ENCODE data around the gene ADIPOR2.

ADIPOR2 gene

DNA sequence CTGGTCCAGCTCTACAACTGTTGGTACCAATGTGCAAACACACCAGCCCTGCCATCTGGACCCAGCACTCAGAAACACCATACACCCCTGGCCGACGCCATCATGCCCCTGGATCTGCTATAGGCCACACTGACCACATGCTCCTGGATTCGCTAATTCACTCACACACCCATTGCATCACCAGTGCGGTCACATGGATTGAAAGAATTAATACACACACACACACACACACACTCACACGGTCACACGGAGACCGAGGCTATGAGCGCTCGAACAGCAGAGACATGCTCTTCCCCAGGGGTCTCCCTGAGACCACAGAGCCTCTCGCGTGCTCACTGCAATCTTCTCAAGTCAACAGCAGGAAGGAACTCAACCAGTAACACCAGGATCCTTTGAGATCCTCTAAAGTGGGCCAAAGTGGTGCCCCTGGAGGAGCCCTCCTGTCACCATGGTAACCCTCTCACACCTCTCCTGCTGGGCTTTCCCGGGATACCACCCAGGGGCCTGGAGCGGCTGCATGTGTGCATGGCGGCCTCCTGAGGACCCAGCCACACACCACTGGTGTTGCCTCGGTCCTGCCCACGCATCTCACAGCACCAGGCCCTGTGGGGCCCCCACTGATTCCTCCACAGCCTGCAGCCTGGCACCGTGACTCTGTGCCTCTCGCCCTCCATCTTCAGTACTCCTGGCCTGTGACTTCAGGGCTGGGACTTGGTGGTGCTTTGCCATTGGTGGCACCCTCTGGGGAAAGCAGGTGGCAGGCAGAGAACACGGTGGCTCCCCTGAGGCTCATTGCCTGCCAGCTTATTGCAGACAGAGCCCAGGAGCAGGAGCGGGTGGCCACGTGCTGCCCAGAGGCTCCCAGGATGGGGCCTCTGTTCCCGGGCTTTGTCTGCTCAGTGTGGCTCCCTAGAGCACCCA, 144.6 kb downstream of the ADIPOR2 start:
- DNase-seq: no peak

DNA sequence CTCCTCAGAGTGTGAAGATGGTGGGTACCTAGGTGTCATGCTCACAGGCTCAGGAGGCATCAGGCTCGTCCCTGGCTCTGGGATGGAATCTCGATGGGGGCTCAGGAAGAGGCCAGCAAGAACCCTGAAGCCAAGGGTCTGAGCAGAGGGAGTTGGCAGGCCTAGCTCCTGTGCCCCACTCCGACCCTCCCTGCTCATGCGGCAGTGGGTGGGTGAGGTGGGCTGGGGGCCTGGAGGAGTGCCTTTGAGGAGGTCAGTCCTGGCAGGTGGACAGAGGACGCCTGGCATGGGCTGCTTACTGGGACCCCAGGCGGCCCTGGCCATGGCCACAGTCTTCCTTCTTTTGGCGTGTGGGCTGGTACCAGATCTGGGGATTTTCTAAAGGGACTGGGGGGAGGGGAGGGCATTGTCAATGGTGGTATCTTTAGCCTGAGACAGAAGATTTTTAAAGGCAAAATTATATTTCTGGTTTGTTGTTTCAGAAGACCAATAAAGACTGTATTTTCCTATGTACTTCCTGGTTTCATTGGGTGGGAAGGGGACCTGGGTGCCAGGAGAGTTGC, 145.5 kb downstream of the ADIPOR2 start:
- no peak for DNase-seq

DNA sequence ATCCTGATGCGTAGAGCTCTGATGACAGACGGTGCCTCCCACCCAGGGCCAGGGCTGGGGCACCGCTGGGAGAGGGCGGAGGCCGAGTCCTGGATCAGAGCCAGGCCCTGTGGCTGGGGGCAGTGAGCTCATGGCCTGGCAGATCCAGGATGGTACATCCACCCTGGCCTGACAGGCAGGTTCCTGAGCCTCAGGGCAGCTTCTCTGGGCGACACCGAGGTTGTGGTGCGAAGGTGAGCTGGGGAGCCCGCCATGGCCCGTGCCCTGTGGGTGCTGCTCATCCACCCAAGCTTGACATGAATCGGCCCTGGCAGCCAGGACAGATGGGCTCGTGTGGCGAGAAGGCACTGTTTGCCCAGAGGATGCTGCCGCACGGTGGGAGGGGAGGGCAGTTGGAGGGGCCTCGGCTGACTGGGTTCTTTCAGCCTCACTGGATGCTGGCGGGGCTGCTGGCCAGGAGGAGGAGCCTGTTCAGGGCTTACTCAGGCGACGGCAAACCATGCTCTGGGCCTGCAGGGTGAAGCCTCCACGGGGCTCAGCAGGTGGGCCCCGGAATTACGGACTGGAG, 146.1 kb downstream of the ADIPOR2 start:
- no peak for DNase-seq

DNA sequence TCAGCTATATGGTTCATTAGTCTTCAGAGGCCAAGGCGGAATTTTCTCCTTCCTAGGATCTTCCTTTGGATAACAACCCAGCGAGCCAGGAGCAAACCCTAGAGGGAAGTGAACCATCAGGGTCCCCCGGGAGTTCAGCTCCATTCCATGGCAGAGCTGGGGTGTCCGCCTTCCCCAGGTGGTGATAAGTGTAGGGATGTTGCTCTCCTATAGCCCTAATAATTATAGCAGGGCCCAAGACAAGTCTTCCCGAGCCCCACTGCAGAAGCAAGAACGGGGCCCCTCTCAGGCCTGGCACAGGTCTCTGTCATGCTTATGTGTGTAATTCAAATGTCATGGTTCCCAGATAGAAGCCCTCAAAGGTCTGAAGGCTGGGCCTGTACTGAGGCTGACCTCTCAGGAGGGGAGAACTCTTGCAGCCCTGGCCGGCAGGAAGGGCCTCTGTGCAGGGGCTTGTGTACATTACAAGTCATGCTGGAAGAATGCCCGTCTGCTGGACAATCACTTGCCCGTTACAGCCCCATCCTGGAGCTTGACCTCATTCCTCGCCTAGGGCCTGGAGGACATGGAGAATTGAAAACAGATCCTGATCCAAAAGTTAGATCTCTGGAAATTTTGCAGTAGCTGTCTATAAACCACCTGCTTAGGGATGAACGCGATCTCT, 146.8 kb downstream of the ADIPOR2 start:
- DNase-seq: no peak
